Peyer's patch (tissue), 4 donors: ENCODE measurements around the gene UST.

Source experiments
- POLR2A ChIP-seq, 2 donors: fragments of 450-650 bp; IDR thresholded peaks; one replicate each; pipeline ENCODE4 v1.5.1; 2017; ENCODE audit warnings: antibody characterized with exemption in 2 of 2, mild to moderate bottlenecking in 2 of 2, moderate library complexity in 2 of 2
- TF ChIP-seq, protein P1 (sequence below), 6 experiments: fragments of 450-650 bp in 4 of 6; fragments of 200-600 bp in 2 of 6; sonication (generic) in 1 of 6; IDR thresholded peaks; one replicate each; pipeline ENCODE4 v1.5.1; 2017 to 2019; ENCODE audit warnings: antibody characterized with exemption in 6 of 6, mild to moderate bottlenecking in 3 of 6, moderate library complexity in 1 of 6

DNA sequence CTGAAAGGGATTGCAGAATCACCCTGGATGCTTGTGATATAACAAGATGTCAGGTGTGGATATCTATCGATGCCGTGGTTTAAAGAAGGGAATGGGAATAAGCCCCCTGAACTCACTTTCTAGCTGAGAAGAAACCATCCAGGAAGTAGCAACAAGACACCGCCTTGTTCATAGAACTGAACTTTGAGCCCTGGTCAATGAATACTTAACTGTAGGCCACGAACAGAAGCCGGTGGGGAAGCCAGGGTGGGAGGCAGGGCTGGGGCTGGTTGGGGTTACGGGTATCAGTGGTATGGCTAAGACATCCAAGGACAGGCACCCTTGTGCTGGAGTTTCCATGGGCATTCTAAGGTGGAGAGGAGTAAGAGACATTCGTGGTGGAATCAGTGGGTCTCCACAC is 61.0 kb downstream of the UST start:
- TF ChIP-seq, protein P1, sequence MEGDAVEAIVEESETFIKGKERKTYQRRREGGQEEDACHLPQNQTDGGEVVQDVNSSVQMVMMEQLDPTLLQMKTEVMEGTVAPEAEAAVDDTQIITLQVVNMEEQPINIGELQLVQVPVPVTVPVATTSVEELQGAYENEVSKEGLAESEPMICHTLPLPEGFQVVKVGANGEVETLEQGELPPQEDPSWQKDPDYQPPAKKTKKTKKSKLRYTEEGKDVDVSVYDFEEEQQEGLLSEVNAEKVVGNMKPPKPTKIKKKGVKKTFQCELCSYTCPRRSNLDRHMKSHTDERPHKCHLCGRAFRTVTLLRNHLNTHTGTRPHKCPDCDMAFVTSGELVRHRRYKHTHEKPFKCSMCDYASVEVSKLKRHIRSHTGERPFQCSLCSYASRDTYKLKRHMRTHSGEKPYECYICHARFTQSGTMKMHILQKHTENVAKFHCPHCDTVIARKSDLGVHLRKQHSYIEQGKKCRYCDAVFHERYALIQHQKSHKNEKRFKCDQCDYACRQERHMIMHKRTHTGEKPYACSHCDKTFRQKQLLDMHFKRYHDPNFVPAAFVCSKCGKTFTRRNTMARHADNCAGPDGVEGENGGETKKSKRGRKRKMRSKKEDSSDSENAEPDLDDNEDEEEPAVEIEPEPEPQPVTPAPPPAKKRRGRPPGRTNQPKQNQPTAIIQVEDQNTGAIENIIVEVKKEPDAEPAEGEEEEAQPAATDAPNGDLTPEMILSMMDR (IDR thresholded peaks at IDR 0.05) = no peak
- TF ChIP-seq POLR2A (IDR thresholded peaks at IDR 0.05) = no peak
